B cell (primary cell): ENCODE data around the gene RIPK3. TPM values are rescaled to one million over a fixed set of nuclear protein-coding genes. Genes with fewer than 3 reads are reported as not detected.

Source experiments
- ATAC-seq: fragments of 200-7000 bp; cut with Tn5 transposase; one replicate; pipeline ENCODE4 v1.10.0; 2021; ENCODE audit warnings: low read depth, mild to moderate bottlenecking, moderate number of reproducible peaks, moderate library complexity
- CTCF ChIA-PET: fragments of 350-600 bp; sonication (Branson Sonifier 250); formaldehyde crosslinking; loops from one replicate; lab custom pipeline; 2021; ENCODE audit warnings: antibody characterized with exemption, inconsistent platforms; lab: Charles Lee
- POLR2A ChIA-PET: fragments of 350-600 bp; sonication (Branson Sonifier 250); formaldehyde crosslinking; loops from one replicate; lab custom pipeline; 2021; ENCODE audit warnings: antibody characterized with exemption; lab: Charles Lee
- DNase-seq: peaks from one replicate; pipeline ENCODE4 v3.0.0; 2013
- H2AFZ ChIP-seq: 2 replicates; pipeline ENCODE4 v1.6.1; 2012; ENCODE audit warnings: mild to moderate bottlenecking, low read depth, low read length; ENCODE audit not compliant: insufficient read depth, poor library complexity, severe bottlenecking
- H3K27ac ChIP-seq, 2 donors: 1 replicate in 1 of 2; 2 replicates in 1 of 2; pipeline ENCODE4 v1.5.1; 2012 to 2013; ENCODE audit warnings: low read length in 2 of 2, mild to moderate bottlenecking in 2 of 2, moderate library complexity in 1 of 2
- H3K27me3 ChIP-seq, 4 experiments: fragments of 200-600 bp in 1 of 4; sonication (generic) in 1 of 4; replicated peaks in 1 of 4; 1 replicate in 2 of 4; 2 replicates in 2 of 4; pipeline versions ENCODE4 v1.6.1 to v1.7.0; 2013 to 2016; ENCODE audit warnings: low read length in 3 of 4, mild to moderate bottlenecking in 2 of 4, mixed read lengths in 1 of 4, moderate library complexity in 1 of 4; ENCODE audit not compliant: insufficient read depth in 4 of 4, control insufficient read depth in 3 of 4; ENCODE audit errors: control extremely low read depth in 1 of 4
- H3K36me3 ChIP-seq, 2 experiments: replicated peaks in 1 of 2; 1 replicate in 1 of 2; 2 replicates in 1 of 2; pipeline versions ENCODE4 v1.6.1 to v1.7.1; 2013; ENCODE audit warnings: low read length in 1 of 2; ENCODE audit not compliant: insufficient read depth in 2 of 2, control insufficient read depth in 1 of 2; ENCODE audit errors: control extremely low read depth in 1 of 2, extremely low read depth in 1 of 2
- H3K4me1 ChIP-seq, 2 donors: fragments of 200-600 bp in 1 of 2; sonication (generic) in 1 of 2; 1 replicate in 1 of 2; 2 replicates in 1 of 2; pipeline versions ENCODE4 v1.5.1 to v1.6.1; 2013 to 2017; ENCODE audit warnings: low read length in 2 of 2; ENCODE audit not compliant: control insufficient read depth in 2 of 2, insufficient read depth in 2 of 2
- H3K4me2 ChIP-seq: replicated peaks from 2 replicates; pipeline ENCODE3; 2012; ENCODE audit warnings: mild to moderate bottlenecking, low read depth, low read length; ENCODE audit not compliant: poor library complexity, severe bottlenecking
- H3K4me3 ChIP-seq, 5 experiments: fragments of 200-600 bp in 1 of 5; sonication (generic) in 1 of 5; 1 replicate in 3 of 5; 2 replicates in 2 of 5; pipeline versions ENCODE4 v1.5.1 to v1.7.0; 2011 to 2016; ENCODE audit warnings: low read length in 4 of 5, mild to moderate bottlenecking in 4 of 5, low read depth in 2 of 5, control low read depth in 1 of 5, moderate library complexity in 1 of 5; ENCODE audit not compliant: insufficient read depth in 1 of 5; ENCODE audit errors: control extremely low read depth in 1 of 5, extremely low read depth in 1 of 5
- H3K79me2 ChIP-seq: fragments of 200-600 bp; sonication (generic); one replicate; pipeline ENCODE4 v1.6.0; 2016; ENCODE audit warnings: low read length; ENCODE audit not compliant: control insufficient read depth, insufficient read depth
- H3K9ac ChIP-seq: fragments of 200-600 bp; sonication (generic); 2 replicates; pipeline ENCODE4 v1.6.1; 2017; ENCODE audit warnings: mild to moderate bottlenecking, low read length, moderate library complexity
- H3K9me3 ChIP-seq, 3 donors: one replicate each; pipeline versions ENCODE4 v1.6.1 to v1.7.1; 2013; ENCODE audit warnings: low read length in 2 of 3; ENCODE audit not compliant: control insufficient read depth in 2 of 3, insufficient read depth in 1 of 3; ENCODE audit errors: control extremely low read depth in 1 of 3
- H4K20me1 ChIP-seq: 2 replicates; pipeline ENCODE4 v1.6.0; 2012; ENCODE audit warnings: mild to moderate bottlenecking, low read length; ENCODE audit not compliant: insufficient read depth, control insufficient read depth, poor library complexity, severe bottlenecking
- H3K27ac Mint-ChIP-seq: one replicate; pipeline ENCODE4 v1.8.0; 2021; ENCODE audit warnings: mixed read lengths
- H3K27me3 Mint-ChIP-seq: one replicate; pipeline ENCODE4 v1.8.0; 2021; ENCODE audit warnings: mixed read lengths
- H3K4me1 Mint-ChIP-seq: one replicate; pipeline ENCODE4 v1.8.0; 2021; ENCODE audit warnings: mixed read lengths
- H3K4me3 Mint-ChIP-seq: one replicate; pipeline ENCODE4 v1.8.0; 2021; ENCODE audit warnings: mixed read lengths
- H3K9me3 Mint-ChIP-seq: one replicate; pipeline ENCODE4 v1.8.0; 2022; ENCODE audit warnings: mixed read lengths; ENCODE audit not compliant: insufficient read depth
- EZH2 ChIP-seq: IDR thresholded peaks from 2 replicates; pipeline ENCODE4 v1.6.1; 2012; ENCODE audit warnings: borderline replicate concordance, low read depth, mild to moderate bottlenecking, moderate library complexity, low read length; ENCODE audit not compliant: insufficient read depth, poor library complexity, severe bottlenecking
- WGBS: methylation state at CpG from one replicate; pipeline ENCODE4 v1.1.5; 2013; ENCODE audit warnings: missing lambda C conversion rate; ENCODE audit not compliant: insufficient coverage; 5-methylcytosine and 5-hydroxymethylcytosine counted together
- intact Hi-C: fragments of 100-400 bp; cut with micrococcal nuclease; formaldehyde crosslinking; loops from one replicate; pipeline ENCODE4 v1.10.0; 2022
- polyA plus RNA-seq: library from polyadenylated mRNA; depleted of rRNA; stranded (reverse); fragments of >200 nt; gene quantifications from 2 replicates; pipeline ENCODE4 v1.2.3, GENCODE V29; 2012
- total RNA-seq, 2 donors: library from RNA; stranded (reverse); fragments of 120-200 nt in 1 of 2; gene quantifications; 1 replicate in 1 of 2; 2 replicates in 1 of 2; pipeline versions ENCODE4 v1.2.3 to v1.2.4, GENCODE V29; 2013 to 2022
- TF ChIP-seq, protein P1 (sequence below): fragments of 200-600 bp; IDR thresholded peaks from one replicate; pipeline ENCODE4 v1.8.0; 2022; ENCODE audit warnings: antibody characterized with exemption, mild to moderate bottlenecking

RIPK3 gene
- total and polyA plus RNA-seq, 2 donors (not counting 1 experiment from before 2014, with no cell fraction given), result 65.5 to 77.6 TPM

DNA sequence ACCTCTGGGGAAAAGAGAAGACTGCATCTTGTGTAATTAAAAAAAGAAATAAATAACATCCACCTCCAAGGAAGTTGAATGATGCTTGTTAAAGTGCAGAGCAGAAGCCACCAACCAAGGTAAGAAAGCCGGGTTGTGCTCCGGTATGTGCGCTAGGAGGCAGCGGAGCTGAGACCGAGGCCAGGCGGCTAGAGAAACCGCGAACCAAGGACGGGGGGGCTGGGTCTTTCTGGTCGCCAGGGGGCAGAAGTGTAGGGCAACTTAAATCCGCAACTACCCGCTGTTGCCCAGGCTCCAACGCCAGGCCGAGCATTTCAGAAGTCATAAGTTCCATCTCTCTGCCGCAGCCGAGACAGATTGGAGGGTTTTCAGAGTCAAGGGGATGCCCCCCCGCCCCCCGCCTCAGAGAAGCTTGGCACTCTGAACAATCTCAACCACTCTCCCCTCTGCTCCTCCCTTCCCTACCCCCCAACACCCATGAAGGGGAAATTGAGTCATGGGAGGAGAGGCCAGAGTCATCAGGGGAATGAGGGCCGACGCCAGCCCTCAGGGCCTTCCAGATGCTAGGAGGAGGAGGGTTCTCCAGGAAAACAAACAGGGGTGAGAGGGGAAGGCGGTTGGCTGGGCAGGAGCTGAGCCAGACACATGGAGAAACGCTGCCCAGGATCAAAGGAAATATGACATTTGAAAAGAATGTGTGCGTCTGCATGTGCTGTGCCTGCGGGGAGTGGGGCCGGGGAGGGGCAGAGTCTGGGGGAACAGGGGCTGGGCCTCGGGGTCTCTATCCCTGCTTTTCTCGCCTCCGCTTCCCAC, 26.0 kb upstream of the RIPK3 start:
- Histone ChIP-seq H3K9me3 (no peaks in the 10 kb centered on the region), H3K4me1 (peaks cover 30 to 39% of the 10 kb centered on the region in 2 donors), H3K4me3 (peak overlapping the region in 4 of 5 experiments; percentile 52 to 64 (median 60)), H3K36me3 (no peaks in the 10 kb centered on the region), H3K9ac (peak overlapping the region; percentile 71), H3K27ac (peak overlapping the region; percentile 59 to 70), H4K20me1 (no peaks in the 10 kb centered on the region), H3K4me2 (peak overlapping the region; percentile 86), H3K27me3 (peaks cover 0 to 32% (median 6%) of the 10 kb centered on the region in 4 experiments), H2AFZ (peak overlapping the region; percentile 71), H3K79me2 (no peaks in the 10 kb centered on the region)
- TF ChIP-seq EZH2, result peak; percentile 23
- TF ChIP-seq, protein P1, sequence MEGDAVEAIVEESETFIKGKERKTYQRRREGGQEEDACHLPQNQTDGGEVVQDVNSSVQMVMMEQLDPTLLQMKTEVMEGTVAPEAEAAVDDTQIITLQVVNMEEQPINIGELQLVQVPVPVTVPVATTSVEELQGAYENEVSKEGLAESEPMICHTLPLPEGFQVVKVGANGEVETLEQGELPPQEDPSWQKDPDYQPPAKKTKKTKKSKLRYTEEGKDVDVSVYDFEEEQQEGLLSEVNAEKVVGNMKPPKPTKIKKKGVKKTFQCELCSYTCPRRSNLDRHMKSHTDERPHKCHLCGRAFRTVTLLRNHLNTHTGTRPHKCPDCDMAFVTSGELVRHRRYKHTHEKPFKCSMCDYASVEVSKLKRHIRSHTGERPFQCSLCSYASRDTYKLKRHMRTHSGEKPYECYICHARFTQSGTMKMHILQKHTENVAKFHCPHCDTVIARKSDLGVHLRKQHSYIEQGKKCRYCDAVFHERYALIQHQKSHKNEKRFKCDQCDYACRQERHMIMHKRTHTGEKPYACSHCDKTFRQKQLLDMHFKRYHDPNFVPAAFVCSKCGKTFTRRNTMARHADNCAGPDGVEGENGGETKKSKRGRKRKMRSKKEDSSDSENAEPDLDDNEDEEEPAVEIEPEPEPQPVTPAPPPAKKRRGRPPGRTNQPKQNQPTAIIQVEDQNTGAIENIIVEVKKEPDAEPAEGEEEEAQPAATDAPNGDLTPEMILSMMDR, result peak; percentile 84
- WGBS, result 6% methylated on average over 18 of the region's 28 CpGs
- Mint-ChIP-seq H3K27ac (peak overlapping the region; percentile 83), H3K27me3 (peaks cover 14% of the 10 kb centered on the region), H3K4me3 (peak overlapping the region; percentile 92), H3K4me1 (peaks cover 32% of the 10 kb centered on the region), H3K9me3 (no peaks in the 10 kb centered on the region)
- ChIA-PET CTCF (interaction anchor here (0.6 to 2.3 kb wide), 30 partner anchors 9 to 157 kb away, joined by 3 to 148 read pairs (median 5); partner anchors contain the start of genes ADCY4, CBLN3, KHNYN and LTB4R), POLR2A (interaction anchor here (0.7 to 2.2 kb wide), 13 partner anchors 26 to 798 kb away, joined by 3 to 78 read pairs (median 4); partner anchors contain the start of genes AP1G2, CBLN3, KHNYN and NYNRIN)
- intact Hi-C loops, result loop anchor here (1.0 to 10.0 kb wide), 10 partner anchors 25 to 339 kb away; partner anchors contain the start of genes EMC9, SDR39U1 and TINF2
- peak; percentile 92 for DNase-seq
- ATAC-seq, result peak; percentile 46
